Fibroblast of lung (primary cell): ENCODE data around the gene MRPL9. TPM values are rescaled to one million over a fixed set of nuclear protein-coding genes. Genes with fewer than 3 reads are reported as not detected.
"Not testable (repeated sequence)": the region's sequence is repeated elsewhere in the genome, so short reads cannot be mapped to it uniquely, and the experiment has no call there.

Source experiments
- DNase-seq, 2 donors: peaks; one replicate each; pipeline versions ENCODE4 v3.0.0 to v3.0.0-alpha.2; 2010; ENCODE audit warnings: low read depth in 2 of 2
- H2AFZ ChIP-seq: 2 replicates; pipeline ENCODE4 v1.5.1; 2012; ENCODE audit warnings: low read length, control low read depth, inconsistent platforms
- H3K27ac ChIP-seq: 2 replicates; pipeline ENCODE4 v1.5.1; 2011; ENCODE audit warnings: low read length, control low read depth; ENCODE audit not compliant: insufficient read depth
- H3K27me3 ChIP-seq: 2 replicates; pipeline ENCODE4 v1.5.1; 2011; ENCODE audit warnings: mild to moderate bottlenecking, low read length; ENCODE audit not compliant: control insufficient read depth, insufficient read depth
- H3K36me3 ChIP-seq: 2 replicates; pipeline ENCODE4 v1.5.1; 2011; ENCODE audit warnings: low read length; ENCODE audit not compliant: control insufficient read depth, insufficient read depth
- H3K4me1 ChIP-seq: 2 replicates; pipeline ENCODE4 v1.5.1; 2011; ENCODE audit warnings: low read length; ENCODE audit not compliant: control insufficient read depth, insufficient read depth; ENCODE audit errors: extremely low read depth
- H3K4me2 ChIP-seq: 2 replicates; pipeline ENCODE4 v1.5.1; 2011; ENCODE audit warnings: low read length, control low read depth; ENCODE audit not compliant: insufficient read depth; ENCODE audit errors: extremely low read depth
- H3K4me3 ChIP-seq, 4 experiments: fragments of 200-600 bp in 1 of 4; sonication (generic) in 1 of 4; replicated peaks in 1 of 4; 2 replicates each; pipeline ENCODE4 v1.5.1; 2011 to 2016; ENCODE audit warnings: low read length in 4 of 4, low read depth in 3 of 4, mild to moderate bottlenecking in 3 of 4, control low read depth in 2 of 4, inconsistent platforms in 1 of 4, mixed read lengths in 1 of 4; ENCODE audit not compliant: insufficient read depth in 1 of 4; ENCODE audit errors: control extremely low read depth in 1 of 4
- H3K79me2 ChIP-seq: 2 replicates; pipeline ENCODE4 v1.5.1; 2012; ENCODE audit warnings: mild to moderate bottlenecking, low read length, inconsistent platforms; ENCODE audit not compliant: control insufficient read depth, insufficient read depth
- H3K9ac ChIP-seq: 2 replicates; pipeline ENCODE4 v1.5.1; 2011; ENCODE audit warnings: mild to moderate bottlenecking, low read length, control low read depth; ENCODE audit not compliant: insufficient read depth
- H3K9me3 ChIP-seq: 2 replicates; pipeline ENCODE4 v1.5.1; 2012; ENCODE audit warnings: low read depth, low read length; ENCODE audit not compliant: control insufficient read depth, insufficient read depth
- H4K20me1 ChIP-seq: 2 replicates; pipeline ENCODE4 v1.5.1; 2011; ENCODE audit warnings: low read length; ENCODE audit not compliant: control insufficient read depth, insufficient read depth; ENCODE audit errors: extremely low read depth
- CTCF ChIP-seq, 2 donors: IDR thresholded peaks in 1 of 2; conservative IDR thresholded peaks in 1 of 2; 1 replicate in 1 of 2; 2 replicates in 1 of 2; pipeline ENCODE4 v1.5.1; 2011 to 2012; ENCODE audit warnings: low read length in 2 of 2, control low read depth in 1 of 2, inconsistent platforms in 1 of 2, low read depth in 1 of 2, mild to moderate bottlenecking in 1 of 2
- EZH2 ChIP-seq: IDR thresholded peaks from 2 replicates; pipeline ENCODE4 v1.5.1; 2012; ENCODE audit warnings: low read length, control low read depth, mild to moderate bottlenecking; ENCODE audit errors: missing control alignments
- polyA plus RNA-seq, 2 donors: library from polyadenylated mRNA; depleted of rRNA in 1 of 2; stranded (reverse) in 1 of 2; unstranded in 1 of 2; fragments of >200 nt; gene quantifications; 2 replicates each; pipeline ENCODE4 v1.2.1, GENCODE V29; 2011 to 2012; ENCODE audit warnings: missing spikeins in 1 of 2
- total RNA-seq: library from RNA; depleted of rRNA; stranded (reverse); fragments of >200 nt; gene quantifications from 2 replicates; pipeline ENCODE4 v1.2.1, GENCODE V29; 2014

Gene MRPL9
- total and polyA plus RNA-seq, 2 donors (not counting 1 experiment from before 2014, with no cell fraction given) = 58.3 to 86.5 TPM

- TF ChIP-seq CTCF (conservative IDR thresholded peaks at IDR 0.05 in 1 of 2, IDR thresholded peaks at IDR 0.05 in 1 of 2; ENCODE audit: low read depth in 1 of 2, low read length in 2 of 2) (no peak), EZH2 (no peak)
- H3K9me3 ChIP-seq = no peaks in the 10 kb centered on the region
- H3K4me2 ChIP-seq = no peak overlapping the region
- H3K79me2 ChIP-seq = no peaks in the 10 kb centered on the region
- H3K36me3 ChIP-seq = no peaks in the 10 kb centered on the region
- H4K20me1 ChIP-seq = no peaks in the 10 kb centered on the region
- no peak overlapping the region for H2AFZ ChIP-seq
- no peak for DNase-seq
- no peak overlapping the region for H3K27ac ChIP-seq
- H3K4me3 ChIP-seq = no peak overlapping the region
- no peaks in the 10 kb centered on the region for H3K4me1 ChIP-seq
- peaks cover 6% of the 10 kb centered on the region for H3K27me3 ChIP-seq
- no peak overlapping the region for H3K9ac ChIP-seq
Observed at GRCh38 chr1:151787689-151788088, 24.4 kb upstream of the MRPL9 start.

- Histone ChIP-seq H3K9ac (no peak overlapping the region), H3K27me3 (peaks cover 6% of the 10 kb centered on the region), H3K27ac (no peak overlapping the region), H4K20me1 (no peaks in the 10 kb centered on the region), H3K79me2 (no peaks in the 10 kb centered on the region), H3K36me3 (no peaks in the 10 kb centered on the region), H3K4me2 (no peak overlapping the region), H3K4me1 (no peaks in the 10 kb centered on the region), H3K9me3 (no peaks in the 10 kb centered on the region), H2AFZ (no peak overlapping the region), H3K4me3 (no peak overlapping the region)
- TF ChIP-seq CTCF (conservative IDR thresholded peaks at IDR 0.05 in 1 of 2, IDR thresholded peaks at IDR 0.05 in 1 of 2; ENCODE audit: low read depth in 1 of 2, low read length in 2 of 2) (no peak), EZH2 (no peak)
- no peak for DNase-seq
Observed at GRCh38 chr1:151783796-151784195, 20.5 kb upstream of the MRPL9 start.

- peaks cover 6% of the 10 kb centered on the region for H3K27me3 ChIP-seq
- no peak for DNase-seq
- no peaks in the 10 kb centered on the region for H4K20me1 ChIP-seq
- no peak for TF ChIP-seq EZH2
- no peak for TF ChIP-seq CTCF (conservative IDR thresholded peaks at IDR 0.05 in 1 of 2, IDR thresholded peaks at IDR 0.05 in 1 of 2; ENCODE audit: low read depth in 1 of 2, low read length in 2 of 2)
- no peak overlapping the region for H2AFZ ChIP-seq
- H3K4me1 ChIP-seq = no peaks in the 10 kb centered on the region
- no peaks in the 10 kb centered on the region for H3K36me3 ChIP-seq
- H3K9ac ChIP-seq = no peak overlapping the region
- no peak overlapping the region for H3K4me2 ChIP-seq
- no peak overlapping the region for H3K27ac ChIP-seq
- no peaks in the 10 kb centered on the region for H3K79me2 ChIP-seq
- H3K4me3 ChIP-seq = no peak overlapping the region
- H3K9me3 ChIP-seq = no peaks in the 10 kb centered on the region
Observed at GRCh38 chr1:151782741-151783140, 19.4 kb upstream of the MRPL9 start.

- H3K4me2 ChIP-seq, H4K20me1 ChIP-seq, H3K36me3 ChIP-seq, H3K9ac ChIP-seq, DNase-seq, H3K79me2 ChIP-seq, H3K9me3 ChIP-seq, H2AFZ ChIP-seq, H3K27ac ChIP-seq, H3K4me3 ChIP-seq, H3K4me1 ChIP-seq, H3K27me3 ChIP-seq: not testable (repeated sequence)
Observed at GRCh38 chr1:151782026-151782425, 18.7 kb upstream of the MRPL9 start.

GRCh38 chr1:151780736-151781135 is 17.4 kb upstream of the MRPL9 start:
- H2AFZ ChIP-seq, H3K4me2 ChIP-seq, DNase-seq, H3K79me2 ChIP-seq, H3K9ac ChIP-seq, H4K20me1 ChIP-seq, H3K27ac ChIP-seq, H3K4me3 ChIP-seq, H3K27me3 ChIP-seq, H3K36me3 ChIP-seq, H3K9me3 ChIP-seq, H3K4me1 ChIP-seq: not testable (repeated sequence)
